HG02884 (cell line): ENCODE results near the gene LDLRAD1.
"Not testable (repeated sequence)": the region's sequence is repeated elsewhere in the genome, so short reads cannot be mapped to it uniquely, and the experiment has no call there.

Source experiments
- ATAC-seq: cut with Tn5 transposase; IDR thresholded peaks from one replicate; pipeline ENCODE4 v1.9.1; 2021; ENCODE audit warnings: mild to moderate bottlenecking, moderate library complexity; ENCODE audit not compliant: unreplicated experiment

Gene LDLRAD1

GRCh38 chr1:54018635-54019034 is 649 bp upstream of the LDLRAD1 start:
- no peak for ATAC-seq

- ATAC-seq = no peak
Observed at GRCh38 chr1:54016343-54017282, 1.4 kb downstream of the LDLRAD1 start.

- no peak for ATAC-seq
Observed at GRCh38 chr1:54014009-54014629, 3.9 kb downstream of the LDLRAD1 start.

- no peak for ATAC-seq
Observed at GRCh38 chr1:54013393-54014008, 4.5 kb downstream of the LDLRAD1 start.

GRCh38 chr1:54012863-54013262 is 5.1 kb downstream of the LDLRAD1 start:
- ATAC-seq = no peak

- ATAC-seq = no peak
Observed at GRCh38 chr1:54012008-54012325, 6.0 kb downstream of the LDLRAD1 start.

- no peak for ATAC-seq
Observed at GRCh38 chr1:54011316-54012007, 6.5 kb downstream of the LDLRAD1 start.

- no peak for ATAC-seq
Observed at GRCh38 chr1:54010415-54011117, 7.4 kb downstream of the LDLRAD1 start.

GRCh38 chr1:54009406-54009805 is 8.6 kb downstream of the LDLRAD1 start:
- no peak for ATAC-seq

- no peak for ATAC-seq
Observed at GRCh38 chr1:54008876-54009275, 9.1 kb downstream of the LDLRAD1 start.

GRCh38 chr1:54007613-54008012 is 10.4 kb downstream of the LDLRAD1 start:
- ATAC-seq = no peak

GRCh38 chr1:54006508-54006907 is 11.5 kb downstream of the LDLRAD1 start:
- ATAC-seq = no peak

- no peak for ATAC-seq
Observed at GRCh38 chr1:54004481-54005049, 13.4 kb downstream of the LDLRAD1 start.

GRCh38 chr1:54003750-54004480 is 14.1 kb downstream of the LDLRAD1 start:
- ATAC-seq = not testable (repeated sequence)

GRCh38 chr1:54003249-54003646 is 14.7 kb downstream of the LDLRAD1 start:
- no peak for ATAC-seq

- no peak for ATAC-seq
Observed at GRCh38 chr1:54002544-54003248, 15.3 kb downstream of the LDLRAD1 start.

GRCh38 chr1:54001591-54001990 is 16.4 kb downstream of the LDLRAD1 start:
- ATAC-seq = no peak

GRCh38 chr1:53999920-54000319 is 18.1 kb downstream of the LDLRAD1 start:
- ATAC-seq = no peak

GRCh38 chr1:53998223-53998622 is 19.8 kb downstream of the LDLRAD1 start:
- ATAC-seq = no peak
